SK-N-MC (cell line): Measurements from ENCODE around the gene TRIM33.

ENCODE experiments used
- EZH2 ChIP-seq: fragments of 200-600 bp; sonication (generic); IDR thresholded peaks from one replicate; pipeline ENCODE4 v1.6.1; 2017; ENCODE audit warnings: antibody characterized with exemption
- FOXP2 ChIP-seq: optimal IDR thresholded peaks from 2 replicates; pipeline ENCODE3; 2011; ENCODE audit warnings: mild to moderate bottlenecking, moderate library complexity; ENCODE audit not compliant: insufficient read depth; ENCODE audit errors: extremely low read length, control extremely low read depth
- POLR2AphosphoS5 ChIP-seq: IDR thresholded peaks from 2 replicates; pipeline ENCODE4 v1.6.1; 2012; ENCODE audit warnings: mild to moderate bottlenecking, low read depth, low read length, borderline replicate concordance

DNA sequence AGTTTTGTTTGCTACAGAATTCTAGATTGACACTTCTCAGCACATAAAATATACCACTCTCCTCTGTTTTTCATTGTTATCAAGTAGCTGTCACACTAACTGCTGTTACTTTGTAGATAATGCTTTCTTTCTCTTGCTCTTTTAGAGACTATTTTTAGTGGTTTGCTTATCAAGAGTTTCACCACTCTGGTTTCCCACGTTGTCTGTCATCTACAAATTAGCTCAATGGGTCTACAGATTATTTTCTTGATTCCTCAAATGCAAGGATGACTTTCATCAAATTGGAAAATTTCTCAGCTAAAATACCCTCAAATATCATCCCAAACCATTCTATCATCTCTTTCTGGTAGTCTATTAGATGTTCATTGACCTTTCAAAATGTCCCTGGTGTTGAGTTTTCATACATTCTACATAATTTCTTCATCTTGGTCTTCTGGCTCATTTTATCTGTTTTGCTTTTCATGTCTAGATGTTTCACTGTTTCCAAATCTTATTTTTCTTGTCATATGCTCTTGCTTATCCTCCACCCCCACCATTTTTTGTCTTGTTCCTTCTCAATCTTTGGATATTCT, 122.5 kb downstream of the TRIM33 start:
- no peak for TF ChIP-seq POLR2AphosphoS5
- TF ChIP-seq EZH2, result no peak
- TF ChIP-seq FOXP2, result no peak
